GM12872 (cell line): ENCODE data around the gene ITPR1.

ENCODE experiments used
- TF ChIP-seq, protein P1 (sequence below): IDR thresholded peaks from 3 replicates; pipeline ENCODE4 v1.5.1; 2011; ENCODE audit warnings: low read depth, mild to moderate bottlenecking, low read length, moderate library complexity; ENCODE audit not compliant: insufficient read depth

ITPR1 gene

DNA sequence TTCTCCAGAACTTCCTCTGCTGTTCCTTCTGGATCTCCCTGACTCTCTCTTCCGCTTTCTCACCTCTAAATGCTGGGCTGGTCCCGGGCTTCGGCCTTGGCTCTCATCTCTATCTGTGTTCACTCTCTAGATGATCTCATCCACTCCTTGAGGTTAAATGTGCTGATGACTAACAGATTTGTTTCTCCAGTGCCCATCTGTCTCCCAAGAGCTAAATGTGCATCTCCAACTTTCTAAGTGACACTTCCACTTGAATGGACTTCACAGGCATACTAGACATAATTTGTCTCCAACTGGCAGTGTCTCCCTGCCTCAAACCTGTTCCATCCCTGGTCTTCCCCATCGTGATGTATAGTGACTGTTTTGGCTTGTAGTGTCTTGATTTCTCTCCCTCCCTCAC, 95.3 kb downstream of the ITPR1 start:
- TF ChIP-seq, protein P1, sequence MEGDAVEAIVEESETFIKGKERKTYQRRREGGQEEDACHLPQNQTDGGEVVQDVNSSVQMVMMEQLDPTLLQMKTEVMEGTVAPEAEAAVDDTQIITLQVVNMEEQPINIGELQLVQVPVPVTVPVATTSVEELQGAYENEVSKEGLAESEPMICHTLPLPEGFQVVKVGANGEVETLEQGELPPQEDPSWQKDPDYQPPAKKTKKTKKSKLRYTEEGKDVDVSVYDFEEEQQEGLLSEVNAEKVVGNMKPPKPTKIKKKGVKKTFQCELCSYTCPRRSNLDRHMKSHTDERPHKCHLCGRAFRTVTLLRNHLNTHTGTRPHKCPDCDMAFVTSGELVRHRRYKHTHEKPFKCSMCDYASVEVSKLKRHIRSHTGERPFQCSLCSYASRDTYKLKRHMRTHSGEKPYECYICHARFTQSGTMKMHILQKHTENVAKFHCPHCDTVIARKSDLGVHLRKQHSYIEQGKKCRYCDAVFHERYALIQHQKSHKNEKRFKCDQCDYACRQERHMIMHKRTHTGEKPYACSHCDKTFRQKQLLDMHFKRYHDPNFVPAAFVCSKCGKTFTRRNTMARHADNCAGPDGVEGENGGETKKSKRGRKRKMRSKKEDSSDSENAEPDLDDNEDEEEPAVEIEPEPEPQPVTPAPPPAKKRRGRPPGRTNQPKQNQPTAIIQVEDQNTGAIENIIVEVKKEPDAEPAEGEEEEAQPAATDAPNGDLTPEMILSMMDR, result no peak

GRCh38 chr3:4589475-4590097, 96.4 kb downstream of the ITPR1 start:
- TF ChIP-seq, protein P1, result no peak

GRCh38 chr3:4591669-4592068, 98.5 kb downstream of the ITPR1 start:
- TF ChIP-seq, protein P1, result no peak

- TF ChIP-seq, protein P1, result no peak
Measured at GRCh38 chr3:4593014-4593413, 99.9 kb downstream of the ITPR1 start.

- TF ChIP-seq, protein P1, result no peak
Measured at GRCh38 chr3:4595710-4596113, 102.6 kb downstream of the ITPR1 start.

GRCh38 chr3:4596612-4597011, 103.5 kb downstream of the ITPR1 start:
- TF ChIP-seq, protein P1, result no peak

DNA sequence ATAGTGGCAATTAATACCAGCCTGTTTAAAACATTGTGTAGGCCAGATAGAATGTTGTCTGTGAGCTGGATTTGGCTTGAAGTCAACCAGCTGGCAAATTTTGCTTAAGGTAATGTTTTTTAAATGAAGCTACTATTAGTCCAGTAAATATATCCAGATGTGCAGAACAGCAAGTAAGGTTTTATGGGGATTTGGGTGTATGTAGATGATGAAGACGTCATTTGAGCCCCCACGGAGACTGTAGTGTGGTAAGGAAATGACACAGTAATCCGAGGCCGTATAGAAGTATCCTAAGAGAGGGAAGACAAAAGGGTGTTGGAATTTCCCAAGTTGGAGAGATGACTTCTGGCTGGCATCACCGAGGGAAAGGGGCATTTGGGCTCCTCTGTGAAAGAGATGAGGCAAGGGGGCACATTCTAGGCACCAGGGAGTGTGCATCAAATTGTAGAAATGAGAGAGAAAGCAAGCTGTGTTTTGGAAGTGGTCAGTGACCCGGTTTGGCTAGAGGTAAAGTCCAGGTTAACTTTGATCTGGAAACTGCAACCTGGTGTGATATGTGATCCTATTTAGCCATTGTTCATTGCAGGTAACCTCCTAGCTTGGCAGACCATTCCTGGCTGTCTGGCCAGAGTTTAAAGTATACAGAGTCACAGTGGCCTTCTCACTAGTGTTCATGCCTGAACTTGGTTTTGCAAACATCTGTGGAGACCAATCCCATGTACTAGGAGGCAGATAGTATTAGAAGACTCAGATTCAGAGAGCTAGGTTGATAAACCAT, 104.2 kb downstream of the ITPR1 start:
- TF ChIP-seq, protein P1, result no peak
